ENCODE measurements around the gene OR6M1.

DNA sequence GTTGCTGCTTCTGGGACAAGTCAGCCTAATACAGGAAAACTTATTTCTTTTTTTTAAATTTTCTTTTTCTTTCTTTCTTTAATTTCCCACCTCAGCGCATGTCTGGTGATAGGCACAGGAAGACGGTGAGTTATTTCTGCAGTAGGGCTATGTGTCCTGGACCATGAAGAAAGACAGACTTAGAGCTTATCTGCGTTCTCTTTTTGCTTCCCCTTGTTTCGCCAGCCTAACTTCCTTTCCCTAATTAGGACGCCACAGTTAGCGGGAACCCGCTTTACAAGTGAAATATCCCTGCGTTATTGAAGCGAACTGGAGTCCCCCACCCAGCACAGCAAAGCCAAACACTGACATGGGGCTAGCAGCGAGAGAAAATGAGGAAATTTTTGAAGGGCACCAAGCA, 8.6 kb downstream of the OR6M1 start:
- TF ChIP-seq, protein P1, sequence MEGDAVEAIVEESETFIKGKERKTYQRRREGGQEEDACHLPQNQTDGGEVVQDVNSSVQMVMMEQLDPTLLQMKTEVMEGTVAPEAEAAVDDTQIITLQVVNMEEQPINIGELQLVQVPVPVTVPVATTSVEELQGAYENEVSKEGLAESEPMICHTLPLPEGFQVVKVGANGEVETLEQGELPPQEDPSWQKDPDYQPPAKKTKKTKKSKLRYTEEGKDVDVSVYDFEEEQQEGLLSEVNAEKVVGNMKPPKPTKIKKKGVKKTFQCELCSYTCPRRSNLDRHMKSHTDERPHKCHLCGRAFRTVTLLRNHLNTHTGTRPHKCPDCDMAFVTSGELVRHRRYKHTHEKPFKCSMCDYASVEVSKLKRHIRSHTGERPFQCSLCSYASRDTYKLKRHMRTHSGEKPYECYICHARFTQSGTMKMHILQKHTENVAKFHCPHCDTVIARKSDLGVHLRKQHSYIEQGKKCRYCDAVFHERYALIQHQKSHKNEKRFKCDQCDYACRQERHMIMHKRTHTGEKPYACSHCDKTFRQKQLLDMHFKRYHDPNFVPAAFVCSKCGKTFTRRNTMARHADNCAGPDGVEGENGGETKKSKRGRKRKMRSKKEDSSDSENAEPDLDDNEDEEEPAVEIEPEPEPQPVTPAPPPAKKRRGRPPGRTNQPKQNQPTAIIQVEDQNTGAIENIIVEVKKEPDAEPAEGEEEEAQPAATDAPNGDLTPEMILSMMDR (IDR thresholded peaks at IDR 0.05) = no peak
- no peak for TF ChIP-seq POLR2A (IDR thresholded peaks at IDR 0.05)
